Neural progenitor cell (in vitro differentiated cells): ENCODE data around the gene RBM10. TPM values are rescaled to one million over a fixed set of nuclear protein-coding genes. Genes with fewer than 3 reads are reported as not detected.
A peak's percentile ranks its signal among the peaks of the same experiment; 100 is the strongest.

Source experiments
- DNase-seq: peaks from one replicate; pipeline ENCODE4 v3.0.0-alpha.2; 2016; ENCODE audit warnings: low spot score
- H2AFZ ChIP-seq: fragments of 200-600 bp; sonication (generic); replicated peaks from 2 replicates; pipeline ENCODE4 v1.6.1; 2016; ENCODE audit warnings: antibody characterized with exemption
- H3F3A ChIP-seq: fragments of 200-600 bp; sonication (generic); 2 replicates; pipeline ENCODE4 v1.6.1; 2016; ENCODE audit warnings: antibody characterized with exemption, low read depth
- H3K27ac ChIP-seq: fragments of 200-600 bp; sonication (generic); 2 replicates; pipeline ENCODE4 v1.5.1; 2016; ENCODE audit warnings: mild to moderate bottlenecking
- H3K27me3 ChIP-seq: fragments of 200-600 bp; sonication (generic); 2 replicates; pipeline ENCODE4 v1.6.1; 2016; ENCODE audit warnings: mild to moderate bottlenecking, moderate library complexity
- H3K36me3 ChIP-seq: fragments of 200-600 bp; sonication (generic); 2 replicates; pipeline ENCODE4 v1.5.1; 2016
- H3K4me1 ChIP-seq: fragments of 200-600 bp; sonication (generic); 2 replicates; pipeline ENCODE4 v1.6.1; 2016; ENCODE audit warnings: mixed run types
- H3K4me2 ChIP-seq: fragments of 200-600 bp; sonication (generic); 2 replicates; pipeline ENCODE4 v1.6.1; 2016
- H3K4me3 ChIP-seq: fragments of 200-600 bp; sonication (generic); 2 replicates; pipeline ENCODE4 v1.5.1; 2016
- H3K79me2 ChIP-seq: fragments of 200-600 bp; sonication (generic); 2 replicates; pipeline ENCODE4 v1.6.1; 2016; ENCODE audit warnings: low read depth
- H3K9ac ChIP-seq: fragments of 200-600 bp; sonication (generic); 2 replicates; pipeline ENCODE4 v1.6.1; 2016
- H3K9me3 ChIP-seq: fragments of 200-600 bp; sonication (generic); 2 replicates; pipeline ENCODE4 v1.5.1; 2016; ENCODE audit warnings: low read depth
- H4K20me1 ChIP-seq: fragments of 200-600 bp; sonication (generic); 2 replicates; pipeline ENCODE4 v1.6.1; 2016; ENCODE audit warnings: low read depth
- H3K27ac Mint-ChIP-seq: 3 replicates; pipeline ENCODE4 v1.8.0; 2021; ENCODE audit warnings: mixed read lengths
- H3K27me3 Mint-ChIP-seq: 2 replicates; pipeline ENCODE4 v1.8.0; 2022; ENCODE audit warnings: low read depth, mild to moderate bottlenecking, inconsistent platforms, moderate library complexity, mixed read lengths; ENCODE audit not compliant: insufficient read depth
- H3K36me3 Mint-ChIP-seq: 3 replicates; pipeline ENCODE4 v1.8.0; 2021; ENCODE audit warnings: mixed read lengths
- H3K4me1 Mint-ChIP-seq: 3 replicates; pipeline ENCODE4 v1.8.0; 2021; ENCODE audit warnings: mixed read lengths
- H3K4me3 Mint-ChIP-seq: 3 replicates; pipeline ENCODE4 v1.8.0; 2021; ENCODE audit warnings: mild to moderate bottlenecking, moderate library complexity, mixed read lengths
- H3K9me3 Mint-ChIP-seq: 3 replicates; pipeline ENCODE4 v1.8.0; 2020; ENCODE audit warnings: mixed read lengths
- EZH2 ChIP-seq: fragments of 200-600 bp; sonication (generic); IDR thresholded peaks from 2 replicates; pipeline ENCODE4 v1.6.1; 2017; ENCODE audit warnings: antibody characterized with exemption, mild to moderate bottlenecking, moderate library complexity
- EZH2phosphoT487 ChIP-seq: fragments of 200-600 bp; sonication (generic); IDR thresholded peaks from 2 replicates; pipeline ENCODE4 v1.6.1; 2017; ENCODE audit warnings: antibody characterized with exemption
- total RNA-seq: library from RNA; depleted of rRNA; stranded (reverse); fragments of >200 nt; gene quantifications from 2 replicates; pipeline ENCODE4 v1.2.3, GENCODE V29; 2015; ENCODE audit warnings: low replicate concordance
- TF ChIP-seq, protein P1 (sequence below): fragments of 200-600 bp; sonication (generic); IDR thresholded peaks from 2 replicates; pipeline ENCODE4 v1.5.1; 2017; ENCODE audit warnings: antibody characterized with exemption, mild to moderate bottlenecking

The RBM10 gene
- total RNA-seq, 1 donor from 2014 or later = 26.5 TPM

DNA sequence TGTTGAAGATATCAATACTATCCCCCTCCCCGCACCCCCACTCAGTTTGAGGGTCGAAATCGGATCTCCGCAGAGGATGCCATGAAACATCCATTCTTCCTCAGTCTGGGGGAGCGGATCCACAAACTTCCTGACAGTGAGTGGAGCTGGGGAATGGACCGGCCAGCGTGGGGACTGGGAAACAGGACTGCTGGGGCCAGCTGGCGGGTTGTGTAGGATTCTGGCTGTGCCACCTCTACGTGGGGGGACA lies 82.2 kb downstream of the RBM10 start:
- no peaks in the 10 kb centered on the region for H3K9me3 Mint-ChIP-seq
- Histone ChIP-seq H3K4me3 (no peak overlapping the region), H3K27ac (no peak overlapping the region), H3K4me1 (no peaks in the 10 kb centered on the region), H3K79me2 (peaks cover 20% of the 10 kb centered on the region), H3K36me3 (peaks cover 8% of the 10 kb centered on the region), H3K9me3 (no peaks in the 10 kb centered on the region), H3K9ac (no peak overlapping the region), H3K27me3 (no peaks in the 10 kb centered on the region), H3F3A (peaks cover 29% of the 10 kb centered on the region), H4K20me1 (peaks cover 18% of the 10 kb centered on the region), H2AFZ (no peak overlapping the region), H3K4me2 (no peak overlapping the region)
- no peak for TF ChIP-seq EZH2phosphoT487
- peaks cover 13% of the 10 kb centered on the region for H3K4me1 Mint-ChIP-seq
- peaks cover 4% of the 10 kb centered on the region for H3K27me3 Mint-ChIP-seq
- H3K27ac Mint-ChIP-seq = no peak overlapping the region
- no peak for DNase-seq
- no peak overlapping the region for H3K4me3 Mint-ChIP-seq
- peaks cover 42% of the 10 kb centered on the region for H3K36me3 Mint-ChIP-seq

GRCh38 chrX:47228550-47229270 lies 83.7 kb downstream of the RBM10 start:
- Histone ChIP-seq H3K4me3 (no peak overlapping the region), H2AFZ (no peak overlapping the region), H4K20me1 (peaks cover 8% of the 10 kb centered on the region), H3K79me2 (peaks cover 11% of the 10 kb centered on the region), H3K9me3 (no peaks in the 10 kb centered on the region), H3K27ac (no peak overlapping the region), H3K9ac (no peak overlapping the region), H3K4me1 (no peaks in the 10 kb centered on the region), H3K4me2 (no peak overlapping the region), H3F3A (peaks cover 40% of the 10 kb centered on the region), H3K36me3 (peaks cover 8% of the 10 kb centered on the region), H3K27me3 (no peaks in the 10 kb centered on the region)
- TF ChIP-seq EZH2 = no peak
- TF ChIP-seq, protein P1, sequence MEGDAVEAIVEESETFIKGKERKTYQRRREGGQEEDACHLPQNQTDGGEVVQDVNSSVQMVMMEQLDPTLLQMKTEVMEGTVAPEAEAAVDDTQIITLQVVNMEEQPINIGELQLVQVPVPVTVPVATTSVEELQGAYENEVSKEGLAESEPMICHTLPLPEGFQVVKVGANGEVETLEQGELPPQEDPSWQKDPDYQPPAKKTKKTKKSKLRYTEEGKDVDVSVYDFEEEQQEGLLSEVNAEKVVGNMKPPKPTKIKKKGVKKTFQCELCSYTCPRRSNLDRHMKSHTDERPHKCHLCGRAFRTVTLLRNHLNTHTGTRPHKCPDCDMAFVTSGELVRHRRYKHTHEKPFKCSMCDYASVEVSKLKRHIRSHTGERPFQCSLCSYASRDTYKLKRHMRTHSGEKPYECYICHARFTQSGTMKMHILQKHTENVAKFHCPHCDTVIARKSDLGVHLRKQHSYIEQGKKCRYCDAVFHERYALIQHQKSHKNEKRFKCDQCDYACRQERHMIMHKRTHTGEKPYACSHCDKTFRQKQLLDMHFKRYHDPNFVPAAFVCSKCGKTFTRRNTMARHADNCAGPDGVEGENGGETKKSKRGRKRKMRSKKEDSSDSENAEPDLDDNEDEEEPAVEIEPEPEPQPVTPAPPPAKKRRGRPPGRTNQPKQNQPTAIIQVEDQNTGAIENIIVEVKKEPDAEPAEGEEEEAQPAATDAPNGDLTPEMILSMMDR = no peak
- TF ChIP-seq EZH2phosphoT487 = no peak
- Mint-ChIP-seq H3K36me3 (peaks cover 43% of the 10 kb centered on the region), H3K9me3 (no peaks in the 10 kb centered on the region), H3K27ac (no peak overlapping the region), H3K4me1 (peaks cover 10% of the 10 kb centered on the region), H3K27me3 (peaks cover 10% of the 10 kb centered on the region), H3K4me3 (no peak overlapping the region)
- DNase-seq = no peak

DNA sequence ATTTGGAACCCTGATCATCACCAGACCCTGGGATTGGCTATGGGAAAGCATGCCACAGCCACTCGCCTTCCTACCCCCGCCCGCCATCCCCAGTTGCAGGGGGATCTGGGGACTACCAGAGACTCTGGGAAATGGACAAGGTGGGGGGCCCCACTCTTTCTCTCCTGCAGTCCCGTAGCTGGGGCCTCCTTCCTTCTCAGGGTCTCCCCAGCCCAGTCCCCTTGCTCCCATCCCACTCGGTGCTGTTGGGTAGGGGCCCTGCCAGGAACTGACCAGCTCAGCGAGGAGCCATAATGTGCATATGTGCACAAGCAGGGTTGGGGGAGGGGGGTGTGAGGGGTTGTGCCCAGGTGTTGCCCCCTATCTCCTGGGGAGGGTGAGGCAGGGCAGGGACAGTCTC lies 84.4 kb downstream of the RBM10 start:
- Histone ChIP-seq H3K9me3 (no peaks in the 10 kb centered on the region), H3K27ac (no peak overlapping the region), H3K4me2 (no peak overlapping the region), H2AFZ (no peak overlapping the region), H3F3A (peaks cover 43% of the 10 kb centered on the region), H3K4me1 (peaks cover 1% of the 10 kb centered on the region), H3K79me2 (peaks cover 18% of the 10 kb centered on the region), H3K36me3 (peaks cover 8% of the 10 kb centered on the region), H3K4me3 (no peak overlapping the region), H4K20me1 (peaks cover under 1% of the 10 kb centered on the region), H3K9ac (no peak overlapping the region), H3K27me3 (no peaks in the 10 kb centered on the region)
- peaks cover 12% of the 10 kb centered on the region for H3K4me1 Mint-ChIP-seq
- no peak for DNase-seq
- no peaks in the 10 kb centered on the region for H3K9me3 Mint-ChIP-seq
- no peak overlapping the region for H3K27ac Mint-ChIP-seq
- peaks cover 10% of the 10 kb centered on the region for H3K27me3 Mint-ChIP-seq
- TF ChIP-seq EZH2phosphoT487 = no peak
- peaks cover 43% of the 10 kb centered on the region for H3K36me3 Mint-ChIP-seq
- no peak overlapping the region for H3K4me3 Mint-ChIP-seq

DNA sequence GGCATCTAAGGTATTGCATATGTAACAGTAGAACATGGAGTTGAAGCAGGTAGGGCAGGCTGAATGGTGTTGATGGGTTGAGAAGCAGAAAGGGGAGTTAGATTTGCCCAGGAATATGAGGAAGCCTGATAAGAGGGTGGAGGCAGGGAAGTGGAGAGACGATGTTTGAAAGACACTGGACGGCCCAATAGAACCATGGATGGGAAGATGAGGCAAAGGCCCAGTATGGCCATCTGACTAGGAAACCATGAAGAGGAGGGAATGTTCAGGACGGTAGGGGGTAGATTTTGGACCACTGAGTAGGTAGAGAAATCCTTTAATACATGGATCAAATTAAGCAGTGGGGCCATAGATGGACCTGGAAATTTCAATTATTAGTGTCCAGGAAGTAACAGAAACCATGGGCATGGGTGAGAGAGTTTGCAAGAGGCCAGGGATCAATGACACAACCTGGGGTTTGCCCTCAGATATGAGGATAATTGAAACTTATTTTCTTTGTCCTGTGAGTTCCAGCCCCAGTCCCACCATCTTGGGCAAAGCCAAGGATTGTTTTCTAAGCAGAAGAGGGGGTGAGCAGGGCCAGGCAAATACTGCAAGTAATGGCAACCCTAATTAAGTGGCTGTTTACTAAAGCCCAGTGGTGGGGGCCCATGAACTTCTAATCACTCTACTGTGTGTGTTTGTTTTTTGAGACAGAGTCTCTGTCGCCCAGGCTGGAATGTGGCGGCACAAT lies 85.3 kb downstream of the RBM10 start:
- no peaks in the 10 kb centered on the region for H3K27me3 ChIP-seq
- H3K36me3 ChIP-seq = peaks cover 6% of the 10 kb centered on the region
- peaks cover 43% of the 10 kb centered on the region for H3F3A ChIP-seq
- Mint-ChIP-seq H3K4me3 (peak overlapping the region; percentile 1), H3K36me3 (peaks cover 36% of the 10 kb centered on the region), H3K27ac (peak overlapping the region; percentile 3), H3K27me3 (peaks cover 10% of the 10 kb centered on the region), H3K9me3 (no peaks in the 10 kb centered on the region), H3K4me1 (peaks cover 16% of the 10 kb centered on the region)
- no peak overlapping the region for H3K4me3 ChIP-seq
- H3K4me2 ChIP-seq = no peak overlapping the region
- peaks cover 10% of the 10 kb centered on the region for H3K4me1 ChIP-seq
- H3K9ac ChIP-seq = no peak overlapping the region
- H3K27ac ChIP-seq = no peak overlapping the region
- H4K20me1 ChIP-seq = no peaks in the 10 kb centered on the region
- H2AFZ ChIP-seq = no peak overlapping the region
- TF ChIP-seq, protein P1 = no peak
- DNase-seq = no peak
- no peaks in the 10 kb centered on the region for H3K9me3 ChIP-seq
- peaks cover 27% of the 10 kb centered on the region for H3K79me2 ChIP-seq
